Small intestine (tissue), 7 donors: ENCODE measurements around the gene ARHGEF10L. TPM values are rescaled to one million over a fixed set of nuclear protein-coding genes. Genes with fewer than 3 reads are reported as not detected.

Source experiments
- DNase-seq, 2 donors: peaks; one replicate each; pipeline versions ENCODE4 v3.0.0 to v3.0.0-alpha.2; 2013
- FAIRE-seq: peaks from 2 replicates; lab custom pipeline; 2012; peaks lifted over from hg19 to GRCh38; lab: Jason Lieb, UNC
- H3K27ac ChIP-seq, 3 donors: one replicate each; pipeline ENCODE4 v1.5.1; 2013; ENCODE audit warnings: low read length in 2 of 3, mild to moderate bottlenecking in 2 of 3, control low read depth in 1 of 3, inconsistent platforms in 1 of 3, low read depth in 1 of 3, moderate library complexity in 1 of 3
- H3K27me3 ChIP-seq, 3 donors: one replicate each; pipeline ENCODE4 v1.6.1; 2013; ENCODE audit warnings: low read length in 3 of 3, inconsistent platforms in 1 of 3; ENCODE audit not compliant: control insufficient read depth in 3 of 3, insufficient read depth in 3 of 3
- H3K36me3 ChIP-seq, 3 donors: one replicate each; pipeline ENCODE4 v1.6.1; 2013; ENCODE audit warnings: low read length in 3 of 3, inconsistent platforms in 1 of 3, low read depth in 1 of 3, mild to moderate bottlenecking in 1 of 3, moderate library complexity in 1 of 3; ENCODE audit not compliant: control insufficient read depth in 3 of 3, insufficient read depth in 2 of 3
- H3K4me1 ChIP-seq, 3 donors: one replicate each; pipeline ENCODE4 v1.6.1; 2013; ENCODE audit warnings: low read length in 2 of 3, inconsistent platforms in 1 of 3, low read depth in 1 of 3, mild to moderate bottlenecking in 1 of 3, moderate library complexity in 1 of 3; ENCODE audit not compliant: control insufficient read depth in 3 of 3, insufficient read depth in 2 of 3
- H3K4me3 ChIP-seq, 3 donors: one replicate each; pipeline ENCODE4 v1.5.1; 2013; ENCODE audit warnings: low read length in 3 of 3, control low read depth in 1 of 3, inconsistent platforms in 1 of 3, low read depth in 1 of 3, mild to moderate bottlenecking in 1 of 3, moderate library complexity in 1 of 3
- H3K9me3 ChIP-seq, 2 donors: one replicate each; pipeline ENCODE4 v1.6.1; 2013; ENCODE audit warnings: low read depth in 1 of 2, low read length in 1 of 2; ENCODE audit not compliant: control insufficient read depth in 2 of 2, insufficient read depth in 1 of 2
- whole genome bisulfite sequencing, 3 donors: extraction: QIAGEN DNeasy Blood & Tissue Kit; methylation state at CpG; one replicate each; pipeline ENCODE4 v1.1.7; 2013; 5-methylcytosine and 5-hydroxymethylcytosine counted together
- polyA plus RNA-seq, 4 donors: library from polyadenylated mRNA; stranded (reverse) in 3 of 4; unstranded in 1 of 4; fragments of 200-250 nt in 3 of 4; fragments of 120-200 nt in 1 of 4; gene quantifications; one replicate each; pipeline versions ENCODE4 v1.2.1 to v1.2.3, GENCODE V29; 2013
- donor health status: healthy with polysubstance abuse.
- donor health status: control.
- donor health status: control.
- donor health status: Bipolar disorder and iron deficiency.
- donor health status: healthy.

ARHGEF10L gene
- polyA plus RNA-seq, 4 donors: 5.6 to 120 (median 35.0) TPM

DNA sequence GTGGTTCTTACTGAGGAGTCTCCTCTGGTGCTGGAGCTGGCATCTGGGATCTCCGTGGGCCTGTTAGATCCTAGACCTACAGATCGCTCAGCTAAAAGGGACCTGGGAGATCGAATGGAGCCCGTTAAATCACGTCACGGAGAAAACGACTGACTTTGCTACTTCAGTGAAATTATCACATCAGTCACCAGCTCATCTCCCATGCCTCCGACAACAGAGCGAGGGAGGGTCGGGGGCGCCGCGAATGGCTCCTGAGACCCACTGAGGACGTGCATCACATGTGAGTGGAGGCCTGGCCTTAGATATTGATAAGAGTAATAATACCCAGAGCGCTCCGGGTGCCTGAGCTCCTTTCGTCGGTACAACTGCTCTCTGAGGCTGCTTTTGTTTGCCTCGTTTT is 160.1 kb downstream of the ARHGEF10L start:
- H3K4me1 ChIP-seq: no peaks in the 10 kb centered on the region
- no peaks in the 10 kb centered on the region for H3K9me3 ChIP-seq
- no peak overlapping the region for H3K4me3 ChIP-seq
- DNase-seq: no peak
- peaks cover 0 to 4% (median 0%) of the 10 kb centered on the region in 3 donors for H3K27me3 ChIP-seq
- FAIRE-seq: no peak
- H3K36me3 ChIP-seq: peaks cover 0 to 35% (median 4%) of the 10 kb centered on the region in 3 donors
- no peak overlapping the region for H3K27ac ChIP-seq
- WGBS, 3 donors: 83 to 89% (median 84%) methylated on average over 19 of the region's 19 CpGs

DNA sequence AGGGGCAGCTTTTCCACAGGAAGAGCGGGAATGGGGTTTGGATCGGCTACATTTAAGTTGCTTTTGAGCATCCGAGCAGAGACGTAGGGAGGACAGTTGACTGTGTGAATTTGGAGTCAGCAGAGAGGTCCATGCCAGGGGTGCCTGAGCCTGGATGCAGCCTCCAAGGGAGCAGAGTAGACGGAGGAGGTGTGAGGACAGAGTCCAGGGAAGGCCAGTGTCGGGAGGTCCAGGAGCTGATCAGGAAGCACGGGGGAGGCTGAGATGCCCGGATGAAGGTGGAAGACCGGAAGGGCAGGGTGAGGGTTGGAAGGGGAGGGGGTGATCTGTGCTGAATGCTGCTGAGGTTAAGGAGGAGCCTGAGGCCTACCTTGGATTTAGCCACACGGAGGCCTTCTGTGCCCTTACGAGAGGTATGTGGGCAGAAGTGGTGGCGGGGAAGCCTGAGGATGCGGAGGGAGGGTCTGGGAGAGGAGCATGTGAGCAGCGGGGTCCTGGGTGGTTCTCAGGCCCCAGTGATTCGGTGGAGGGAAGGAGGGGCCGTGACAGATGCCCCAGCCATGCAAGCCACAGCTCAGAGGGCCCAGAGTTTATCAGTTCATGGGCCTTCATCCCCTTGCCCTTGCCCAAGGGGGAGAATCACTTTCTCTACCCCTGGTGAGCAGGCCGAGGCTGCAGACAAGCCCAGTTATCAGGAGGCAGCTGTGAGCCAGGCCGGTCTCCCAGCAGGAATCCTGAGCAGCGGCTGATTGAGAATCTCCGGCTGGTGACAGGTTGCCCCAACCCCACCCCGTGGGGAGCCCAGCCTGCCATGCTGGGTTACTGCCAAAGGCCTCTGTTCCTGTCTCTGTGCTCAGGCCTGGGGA is 161.7 kb downstream of the ARHGEF10L start:
- Histone ChIP-seq H3K4me3 (no peak overlapping the region), H3K36me3 (peaks cover 0 to 22% (median 3%) of the 10 kb centered on the region in 3 donors), H3K9me3 (no peaks in the 10 kb centered on the region), H3K4me1 (no peaks in the 10 kb centered on the region), H3K27me3 (peaks cover 0 to 4% (median 0%) of the 10 kb centered on the region in 3 donors), H3K27ac (no peak overlapping the region)
- FAIRE-seq: no peak
- DNase-seq: no peak
- WGBS, 3 donors: 76 to 79% (median 77%) methylated on average over 19 to 21 of the region's 21 CpGs

- no peak for DNase-seq
- no peaks in the 10 kb centered on the region for H3K9me3 ChIP-seq
- H3K4me3 ChIP-seq: no peak overlapping the region
- no peaks in the 10 kb centered on the region for H3K4me1 ChIP-seq
- H3K36me3 ChIP-seq: no peaks in the 10 kb centered on the region
- FAIRE-seq: no peak
- no peak overlapping the region for H3K27ac ChIP-seq
- H3K27me3 ChIP-seq: peaks cover 0 to 4% (median 0%) of the 10 kb centered on the region in 3 donors
- 45 to 70% (median 58%) methylated on average over 7 of the region's 7 CpGs for WGBS, 3 donors
These were observed 164.7 kb downstream of the ARHGEF10L start for GRCh38 chr1:17704176-17704575.

- H3K36me3 ChIP-seq: no peaks in the 10 kb centered on the region
- no peaks in the 10 kb centered on the region for H3K4me1 ChIP-seq
- peaks cover 0 to 8% of the 10 kb centered on the region in 2 donors for H3K9me3 ChIP-seq
- DNase-seq (no peak), FAIRE-seq (no peak)
- H3K27me3 ChIP-seq: peaks cover 0 to 4% (median 0%) of the 10 kb centered on the region in 3 donors
- 70 to 72% (median 70%) methylated on average over 10 of the region's 10 CpGs for WGBS, 3 donors
- H3K4me3 ChIP-seq: no peak overlapping the region
- H3K27ac ChIP-seq: no peak overlapping the region
These were observed 166.9 kb downstream of the ARHGEF10L start for GRCh38 chr1:17706445-17706844.

DNA sequence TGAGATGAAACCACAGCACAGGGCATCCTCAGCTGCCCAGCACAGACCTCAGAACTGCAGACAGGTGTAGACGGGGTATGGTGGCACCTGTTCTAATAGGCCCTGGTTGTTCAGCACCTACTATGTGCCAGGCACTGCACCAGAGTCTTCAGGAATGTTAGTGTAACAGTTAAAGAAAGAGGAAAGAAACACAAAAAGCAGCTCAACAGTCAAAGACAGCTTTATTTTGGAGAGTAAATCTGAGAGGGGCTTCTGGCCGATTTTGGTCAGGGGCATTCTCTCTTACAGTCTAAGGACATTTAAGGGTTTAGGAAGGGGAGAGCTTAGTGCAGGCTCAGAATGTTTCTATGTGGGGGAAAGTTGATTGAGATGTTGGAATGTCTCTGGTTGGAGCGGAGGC is 170.5 kb downstream of the ARHGEF10L start:
- DNase-seq (no peak), FAIRE-seq (no peak)
- WGBS, 3 donors: 84 to 88% (median 87%) methylated on average over 3 of the region's 3 CpGs
- no peaks in the 10 kb centered on the region for H3K4me1 ChIP-seq
- H3K9me3 ChIP-seq: peaks cover 0 to 9% of the 10 kb centered on the region in 2 donors
- no peak overlapping the region for H3K27ac ChIP-seq
- no peaks in the 10 kb centered on the region for H3K27me3 ChIP-seq
- no peaks in the 10 kb centered on the region for H3K36me3 ChIP-seq
- H3K4me3 ChIP-seq: no peak overlapping the region

- Histone ChIP-seq H3K27ac (no peak overlapping the region), H3K27me3 (no peaks in the 10 kb centered on the region), H3K4me1 (no peaks in the 10 kb centered on the region), H3K36me3 (no peaks in the 10 kb centered on the region), H3K4me3 (no peak overlapping the region), H3K9me3 (peaks cover 0 to 9% of the 10 kb centered on the region in 2 donors)
- no peak for FAIRE-seq
- no peak for DNase-seq
- 74 to 82% (median 80%) methylated on average over 4 of the region's 4 CpGs for WGBS, 3 donors
These were observed 171.5 kb downstream of the ARHGEF10L start for GRCh38 chr1:17710889-17711576.

DNA sequence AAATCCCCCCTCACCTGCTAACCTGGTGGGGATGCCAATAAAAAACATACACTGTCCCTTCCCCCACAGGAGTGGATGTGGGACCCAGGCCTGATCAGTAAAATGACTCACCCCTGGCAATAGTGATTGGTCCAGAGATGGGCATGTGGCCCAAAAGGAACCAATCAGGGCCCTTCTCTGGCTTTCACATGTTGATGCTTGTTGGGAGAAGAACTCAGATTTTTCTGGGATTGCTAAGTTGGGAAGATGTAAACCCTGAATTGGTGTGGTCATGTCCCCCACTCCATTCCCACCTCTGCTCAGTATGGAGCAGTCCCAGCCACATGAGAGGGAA is 172.0 kb downstream of the ARHGEF10L start:
- no peak for DNase-seq
- H3K27ac ChIP-seq: no peak overlapping the region
- FAIRE-seq: no peak
- H3K4me3 ChIP-seq: no peak overlapping the region
- no peaks in the 10 kb centered on the region for H3K27me3 ChIP-seq
- H3K4me1 ChIP-seq: no peaks in the 10 kb centered on the region
- H3K9me3 ChIP-seq: peaks cover 0 to 9% of the 10 kb centered on the region in 2 donors
- H3K36me3 ChIP-seq: no peaks in the 10 kb centered on the region

- WGBS, 3 donors: 79 to 85% (median 80%) methylated on average over 5 of the region's 5 CpGs
- no peak for FAIRE-seq
- DNase-seq: no peak
These were observed 172.4 kb downstream of the ARHGEF10L start for GRCh38 chr1:17711941-17712340.

More at GRCh38 chr1:17711941-17712340, 172.4 kb downstream of the ARHGEF10L start:
- H3K27ac ChIP-seq: no peak overlapping the region
- peaks cover 0 to 9% of the 10 kb centered on the region in 2 donors for H3K9me3 ChIP-seq
- no peaks in the 10 kb centered on the region for H3K36me3 ChIP-seq
- H3K4me1 ChIP-seq: no peaks in the 10 kb centered on the region
- H3K27me3 ChIP-seq: no peaks in the 10 kb centered on the region
- no peak overlapping the region for H3K4me3 ChIP-seq
